ENCODE results near the gene ZBTB20.
A peak's percentile ranks its signal among the peaks of the same experiment; 100 is the strongest.

ZBTB20 gene

GRCh38 chr3:114659109-114660061 is 487.7 kb downstream of the ZBTB20 start:
- no peak for DNase-seq

GRCh38 chr3:114651555-114651954 is 495.5 kb downstream of the ZBTB20 start:
- DNase-seq = no peak

- peak; percentile 78 for DNase-seq
Measured at GRCh38 chr3:114650808-114651207, 496.3 kb downstream of the ZBTB20 start.

- DNase-seq = peak; percentile 78
Measured at GRCh38 chr3:114649331-114649730, 497.8 kb downstream of the ZBTB20 start.

GRCh38 chr3:114646526-114646925 is 500.6 kb downstream of the ZBTB20 start:
- no peak for DNase-seq

GRCh38 chr3:114645392-114645791 is 501.7 kb downstream of the ZBTB20 start:
- no peak for DNase-seq

GRCh38 chr3:114644367-114644766 is 502.7 kb downstream of the ZBTB20 start:
- DNase-seq = no peak

- DNase-seq = no peak
Measured at GRCh38 chr3:114642951-114643741, 503.9 kb downstream of the ZBTB20 start.

- no peak for DNase-seq
Measured at GRCh38 chr3:114640126-114640525, 507.0 kb downstream of the ZBTB20 start.

- no peak for DNase-seq
Measured at GRCh38 chr3:114639171-114639570, 507.9 kb downstream of the ZBTB20 start.

- DNase-seq = no peak
Measured at GRCh38 chr3:114635878-114636277, 511.2 kb downstream of the ZBTB20 start.

GRCh38 chr3:114634635-114635034 is 512.5 kb downstream of the ZBTB20 start:
- DNase-seq = no peak

GRCh38 chr3:114632757-114633424 is 514.2 kb downstream of the ZBTB20 start:
- DNase-seq = no peak

GRCh38 chr3:114627770-114628169 is 519.3 kb downstream of the ZBTB20 start:
- no peak for DNase-seq

- no peak for DNase-seq
Measured at GRCh38 chr3:114626751-114627150, 520.3 kb downstream of the ZBTB20 start.

GRCh38 chr3:114624571-114625181 is 522.4 kb downstream of the ZBTB20 start:
- peak; percentile 93 for DNase-seq

- no peak for DNase-seq
Measured at GRCh38 chr3:114624047-114624445, 523.0 kb downstream of the ZBTB20 start.

- no peak for DNase-seq
Measured at GRCh38 chr3:114623420-114624046, 523.6 kb downstream of the ZBTB20 start.

GRCh38 chr3:114622001-114622400 is 525.1 kb downstream of the ZBTB20 start:
- DNase-seq = no peak

GRCh38 chr3:114619771-114620170 is 527.3 kb downstream of the ZBTB20 start:
- no peak for DNase-seq

- DNase-seq = no peak
Measured at GRCh38 chr3:114615523-114616085, 531.5 kb downstream of the ZBTB20 start.

Measured in NCI-H226 (cell line).